Right ventricle myocardium inferior (tissue), 1 donor: ENCODE measurements around the gene SMDT1. TPM values are rescaled to one million over a fixed set of nuclear protein-coding genes. Genes with fewer than 3 reads are reported as not detected.

ENCODE experiments used
- ATAC-seq: fragments of 200-7000 bp; cut with Tn5 transposase; one replicate; pipeline ENCODE4 v1.9.1; 2020; ENCODE audit warnings: mild to moderate bottlenecking, moderate library complexity
- DNase-seq: peaks from one replicate; pipeline ENCODE4 v3.0.0; 2021; ENCODE audit errors: missing footprints
- intact Hi-C: fragments of 100-400 bp; cut with DNase I; formaldehyde crosslinking; loops from one replicate; pipeline ENCODE4 v1.11.0; 2022
- total RNA-seq: library from RNA; stranded (reverse); fragmentation: NEBNext Ultra II Directional; extraction: Animal tissue kit (Norgen Biotek cat#: 25700); gene quantifications from one replicate; pipeline ENCODE4 v1.2.1, GENCODE V29; 2021
- donor health status: DM: no; HTN: yes; CAD: no; lungs with severe emphysema.

The SMDT1 gene
- total RNA-seq, 1 donor from 2014 or later: 172 TPM

- ATAC-seq (no peak), DNase-seq (no peak)
- intact Hi-C loops: no loop called here
These were observed 52.1 kb downstream of the SMDT1 start for GRCh38 chr22:42131562-42131961.

GRCh38 chr22:42132457-42132856, 53.0 kb downstream of the SMDT1 start:
- DNase-seq (no peak), ATAC-seq (no peak)
- intact Hi-C loops: no loop called here

Other genes with a start within 250 kb of the SMDT1 start
- gene SREBF2, start 246.6 kb upstream of the SMDT1 start, total RNA-seq: 75.5 TPM
- 6.8 TPM for gene SHISA8, start 164.6 kb upstream of the SMDT1 start, total RNA-seq
- 1.2 TPM for gene TNFRSF13C, start 152.9 kb upstream of the SMDT1 start, total RNA-seq
- gene CENPM, start 132.5 kb upstream of the SMDT1 start, total RNA-seq: 1.5 TPM
- gene SEPTIN3, start 110.3 kb upstream of the SMDT1 start, total RNA-seq: 0.08 TPM
- 0.24 TPM for gene WBP2NL, start 80.9 kb upstream of the SMDT1 start, total RNA-seq
- 14.3 TPM for gene NAGA, start 8.9 kb upstream of the SMDT1 start, total RNA-seq
- 6.2 TPM for gene PHETA2, start 5.5 kb upstream of the SMDT1 start, total RNA-seq
- 296 TPM for gene NDUFA6, start 11.1 kb downstream of the SMDT1 start, total RNA-seq
- not detected for gene CYP2D6, start 51.1 kb downstream of the SMDT1 start, total RNA-seq
- 16.7 TPM for gene TCF20, start 191.0 kb downstream of the SMDT1 start, total RNA-seq